Lower leg skin (tissue), 3 donors: ENCODE data around the gene OLFM2.

Experiments used
- POLR2A ChIP-seq, 2 donors: fragments of 450-650 bp; IDR thresholded peaks; one replicate each; pipeline ENCODE4 v1.6.1; 2016 to 2017; ENCODE audit warnings: antibody characterized with exemption in 2 of 2, mild to moderate bottlenecking in 1 of 2, moderate library complexity in 1 of 2
- TF ChIP-seq, protein P1 (sequence below), 3 donors: fragments of 450-650 bp; IDR thresholded peaks; one replicate each; pipeline ENCODE4 v1.5.1; 2016; ENCODE audit warnings: antibody characterized with exemption in 3 of 3, mild to moderate bottlenecking in 3 of 3, moderate library complexity in 2 of 3

DNA sequence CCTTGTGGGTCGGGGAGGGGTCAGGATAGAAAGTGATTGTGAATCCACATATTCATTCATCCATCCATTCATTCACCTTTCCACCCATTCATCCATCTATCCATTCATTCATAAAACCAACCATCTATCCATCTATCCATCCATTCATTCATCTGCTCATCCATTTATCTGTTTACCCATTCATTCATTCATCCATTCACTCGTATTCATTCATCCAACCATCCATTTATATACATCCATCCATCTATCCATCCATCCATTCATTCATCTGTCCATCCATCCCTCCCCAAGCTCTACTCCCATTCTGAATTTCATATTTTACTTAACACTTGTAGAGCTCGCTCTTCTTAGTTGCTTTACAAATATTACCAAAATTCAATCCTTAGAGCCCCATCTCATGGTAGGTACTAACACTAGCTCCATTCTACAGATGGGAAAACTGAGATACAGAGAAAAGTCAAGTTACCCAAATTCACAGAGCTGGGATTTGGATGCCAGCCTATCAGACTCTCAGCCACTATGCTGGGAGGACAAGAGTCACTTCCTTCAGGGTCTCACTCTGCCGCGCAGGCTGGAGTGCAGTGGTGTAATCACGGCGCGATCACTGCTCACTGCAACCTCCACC lies 63.6 kb downstream of the OLFM2 start:
- TF ChIP-seq, protein P1, sequence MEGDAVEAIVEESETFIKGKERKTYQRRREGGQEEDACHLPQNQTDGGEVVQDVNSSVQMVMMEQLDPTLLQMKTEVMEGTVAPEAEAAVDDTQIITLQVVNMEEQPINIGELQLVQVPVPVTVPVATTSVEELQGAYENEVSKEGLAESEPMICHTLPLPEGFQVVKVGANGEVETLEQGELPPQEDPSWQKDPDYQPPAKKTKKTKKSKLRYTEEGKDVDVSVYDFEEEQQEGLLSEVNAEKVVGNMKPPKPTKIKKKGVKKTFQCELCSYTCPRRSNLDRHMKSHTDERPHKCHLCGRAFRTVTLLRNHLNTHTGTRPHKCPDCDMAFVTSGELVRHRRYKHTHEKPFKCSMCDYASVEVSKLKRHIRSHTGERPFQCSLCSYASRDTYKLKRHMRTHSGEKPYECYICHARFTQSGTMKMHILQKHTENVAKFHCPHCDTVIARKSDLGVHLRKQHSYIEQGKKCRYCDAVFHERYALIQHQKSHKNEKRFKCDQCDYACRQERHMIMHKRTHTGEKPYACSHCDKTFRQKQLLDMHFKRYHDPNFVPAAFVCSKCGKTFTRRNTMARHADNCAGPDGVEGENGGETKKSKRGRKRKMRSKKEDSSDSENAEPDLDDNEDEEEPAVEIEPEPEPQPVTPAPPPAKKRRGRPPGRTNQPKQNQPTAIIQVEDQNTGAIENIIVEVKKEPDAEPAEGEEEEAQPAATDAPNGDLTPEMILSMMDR (IDR thresholded peaks at IDR 0.05): no peak
- TF ChIP-seq POLR2A (IDR thresholded peaks at IDR 0.05): no peak
